ENCODE data around the gene IMMP2L. TPM values are rescaled to one million over a fixed set of nuclear protein-coding genes. Genes with fewer than 3 reads are reported as not detected.

IMMP2L gene
- total RNA-seq, 1 experiment from 2014 or later: 8.8 TPM

DNA sequence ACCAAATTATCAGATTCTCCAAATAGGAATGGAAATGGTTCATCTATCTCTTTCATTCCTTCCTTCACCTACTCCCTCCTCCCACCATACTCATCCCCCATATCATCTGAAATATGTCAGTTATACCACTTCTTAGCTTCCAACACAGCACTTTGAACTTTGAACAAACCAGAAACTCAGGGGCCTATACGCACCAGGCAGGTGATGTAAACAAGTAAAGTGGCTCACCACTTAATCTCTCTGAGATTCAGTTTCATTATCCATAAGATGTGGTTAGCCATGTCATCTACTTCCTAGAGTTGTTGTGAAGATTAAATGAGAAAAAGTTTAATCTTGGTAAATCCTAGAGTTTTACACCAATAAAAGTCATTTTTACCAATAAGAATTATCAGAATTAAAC lies 537.3 kb downstream of the IMMP2L start:
- no peaks in the 10 kb centered on the region for H3K36me3 ChIP-seq (ENCODE audit: control insufficient read depth, insufficient read depth, low read length)
- POLR2A ChIA-PET: no interaction called here
- intact Hi-C loops (cut with micrococcal nuclease; ENCODE audit: unreplicated experiment): no loop called here
- no peak for TF ChIP-seq POLR2AphosphoS5 (IDR thresholded peaks at IDR 0.05; ENCODE audit: low read depth, low read length)
- DNase-seq (ENCODE audit: low read depth, low spot score) (no peak), ATAC-seq (no peak)
- no TSS peak for BruUV-seq (replicated peaks)
- H3K4me1 ChIP-seq (ENCODE audit: control insufficient read depth, insufficient read depth, low read length): no peaks in the 10 kb centered on the region
- no peak overlapping the region for H3K4me3 ChIP-seq (ENCODE audit: low read depth in 2 of 2, low read length in 2 of 2)
- no peak overlapping the region for H3K27ac ChIP-seq (ENCODE audit: low read length)
- no peaks in the 10 kb centered on the region for H3K9me3 ChIP-seq (ENCODE audit: control insufficient read depth, insufficient read depth, low read depth, low read length)
- no peaks in the 10 kb centered on the region for H3K27me3 ChIP-seq (ENCODE audit: control insufficient read depth, insufficient read depth, low read length)
- in situ Hi-C loops (cut with HindIII; ENCODE audit: low pct_unique_long_range_greater_than_20kb, low sequenced_read_pairs): no loop called here
- CTCF ChIA-PET: no interaction called here

DNA sequence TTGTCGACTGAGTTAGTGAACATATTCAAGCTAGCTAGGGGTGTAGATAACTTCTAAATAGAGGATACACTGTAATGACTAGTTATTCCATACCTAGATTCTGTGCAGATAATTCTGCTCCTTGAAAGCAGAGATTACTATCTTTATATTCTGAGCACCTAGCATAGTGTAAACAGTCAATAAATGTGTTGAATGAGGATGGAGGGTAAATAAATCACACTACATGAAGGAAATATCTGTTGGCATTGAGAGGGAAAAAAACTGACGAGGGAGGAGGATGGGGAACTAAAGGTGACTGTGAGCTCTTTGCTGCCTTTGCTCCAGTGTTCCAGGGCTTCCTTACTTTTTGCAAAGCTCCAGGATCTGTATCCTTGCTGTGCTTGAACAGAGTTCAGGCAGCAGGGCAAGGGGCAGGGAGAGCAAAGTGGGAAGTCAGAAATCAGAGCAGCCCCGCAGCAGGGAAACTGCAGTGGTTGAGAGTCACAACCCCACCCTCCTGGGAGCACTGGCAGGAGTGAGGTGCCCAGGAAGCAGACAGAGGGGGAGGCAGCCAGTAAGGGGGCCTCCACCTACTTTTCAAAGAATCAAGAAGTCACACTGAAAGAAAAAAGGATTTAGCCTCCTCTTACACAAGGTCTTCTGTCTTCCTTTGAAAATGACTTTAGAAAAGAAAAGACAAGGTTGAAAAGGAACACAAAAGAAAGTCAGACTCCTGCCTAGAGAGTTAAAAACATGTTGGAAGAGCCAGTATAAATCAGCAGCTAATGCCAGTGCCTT lies 543.1 kb downstream of the IMMP2L start:
- Histone ChIP-seq H3K4me3 (ENCODE audit: low read depth in 2 of 2, low read length in 2 of 2) (no peak overlapping the region), H3K36me3 (ENCODE audit: control insufficient read depth, insufficient read depth, low read length) (no peaks in the 10 kb centered on the region), H3K27me3 (ENCODE audit: control insufficient read depth, insufficient read depth, low read length) (no peaks in the 10 kb centered on the region), H3K9me3 (ENCODE audit: control insufficient read depth, insufficient read depth, low read depth, low read length) (no peaks in the 10 kb centered on the region), H3K27ac (ENCODE audit: low read length) (no peak overlapping the region), H3K4me1 (ENCODE audit: control insufficient read depth, insufficient read depth, low read length) (no peaks in the 10 kb centered on the region)
- BruUV-seq (replicated peaks): no TSS peak
- ATAC-seq: peak; percentile 58
- in situ Hi-C loops (cut with HindIII; ENCODE audit: low pct_unique_long_range_greater_than_20kb, low sequenced_read_pairs) (no loop called here), intact Hi-C loops (cut with micrococcal nuclease; ENCODE audit: unreplicated experiment) (no loop called here)
- no peak for TF ChIP-seq TCF7L2 (IDR thresholded peaks at IDR 0.05; ENCODE audit: low read depth, low read length)
- TF ChIP-seq, protein P1, sequence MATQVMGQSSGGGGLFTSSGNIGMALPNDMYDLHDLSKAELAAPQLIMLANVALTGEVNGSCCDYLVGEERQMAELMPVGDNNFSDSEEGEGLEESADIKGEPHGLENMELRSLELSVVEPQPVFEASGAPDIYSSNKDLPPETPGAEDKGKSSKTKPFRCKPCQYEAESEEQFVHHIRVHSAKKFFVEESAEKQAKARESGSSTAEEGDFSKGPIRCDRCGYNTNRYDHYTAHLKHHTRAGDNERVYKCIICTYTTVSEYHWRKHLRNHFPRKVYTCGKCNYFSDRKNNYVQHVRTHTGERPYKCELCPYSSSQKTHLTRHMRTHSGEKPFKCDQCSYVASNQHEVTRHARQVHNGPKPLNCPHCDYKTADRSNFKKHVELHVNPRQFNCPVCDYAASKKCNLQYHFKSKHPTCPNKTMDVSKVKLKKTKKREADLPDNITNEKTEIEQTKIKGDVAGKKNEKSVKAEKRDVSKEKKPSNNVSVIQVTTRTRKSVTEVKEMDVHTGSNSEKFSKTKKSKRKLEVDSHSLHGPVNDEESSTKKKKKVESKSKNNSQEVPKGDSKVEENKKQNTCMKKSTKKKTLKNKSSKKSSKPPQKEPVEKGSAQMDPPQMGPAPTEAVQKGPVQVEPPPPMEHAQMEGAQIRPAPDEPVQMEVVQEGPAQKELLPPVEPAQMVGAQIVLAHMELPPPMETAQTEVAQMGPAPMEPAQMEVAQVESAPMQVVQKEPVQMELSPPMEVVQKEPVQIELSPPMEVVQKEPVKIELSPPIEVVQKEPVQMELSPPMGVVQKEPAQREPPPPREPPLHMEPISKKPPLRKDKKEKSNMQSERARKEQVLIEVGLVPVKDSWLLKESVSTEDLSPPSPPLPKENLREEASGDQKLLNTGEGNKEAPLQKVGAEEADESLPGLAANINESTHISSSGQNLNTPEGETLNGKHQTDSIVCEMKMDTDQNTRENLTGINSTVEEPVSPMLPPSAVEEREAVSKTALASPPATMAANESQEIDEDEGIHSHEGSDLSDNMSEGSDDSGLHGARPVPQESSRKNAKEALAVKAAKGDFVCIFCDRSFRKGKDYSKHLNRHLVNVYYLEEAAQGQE (IDR thresholded peaks at IDR 0.05; ENCODE audit: insufficient read depth in 1 of 2, low read depth in 2 of 2, low read length in 1 of 2): no peak
- TF ChIP-seq POLR2AphosphoS5 (IDR thresholded peaks at IDR 0.05; ENCODE audit: low read depth, low read length): no peak
- no peak for TF ChIP-seq SIN3A (IDR thresholded peaks at IDR 0.05; ENCODE audit: borderline replicate concordance, insufficient read depth, low read depth, low read length)
- CTCF ChIA-PET: no interaction called here
- no peak for DNase-seq (ENCODE audit: low read depth, low spot score)
- POLR2A ChIA-PET: no interaction called here

- ChIA-PET CTCF (no interaction called here), POLR2A (no interaction called here)
- H3K27ac ChIP-seq (ENCODE audit: low read length): no peak overlapping the region
- no peak for ATAC-seq
- no peaks in the 10 kb centered on the region for H3K4me1 ChIP-seq (ENCODE audit: control insufficient read depth, insufficient read depth, low read length)
- BruUV-seq (replicated peaks): no TSS peak
- H3K27me3 ChIP-seq (ENCODE audit: control insufficient read depth, insufficient read depth, low read length): no peaks in the 10 kb centered on the region
- intact Hi-C loops (cut with micrococcal nuclease; ENCODE audit: unreplicated experiment) (no loop called here), in situ Hi-C loops (cut with HindIII; ENCODE audit: low pct_unique_long_range_greater_than_20kb, low sequenced_read_pairs) (no loop called here)
- H3K4me3 ChIP-seq (ENCODE audit: low read depth in 2 of 2, low read length in 2 of 2): no peak overlapping the region
- no peak for DNase-seq (ENCODE audit: low read depth, low spot score)
- H3K36me3 ChIP-seq (ENCODE audit: control insufficient read depth, insufficient read depth, low read length): no peaks in the 10 kb centered on the region
- TF ChIP-seq, protein P1 (IDR thresholded peaks at IDR 0.05; ENCODE audit: insufficient read depth in 1 of 2, low read depth in 2 of 2, low read length in 1 of 2): no peak
- no peak for TF ChIP-seq TCF7L2 (IDR thresholded peaks at IDR 0.05; ENCODE audit: low read depth, low read length)
- TF ChIP-seq POLR2AphosphoS5 (IDR thresholded peaks at IDR 0.05; ENCODE audit: low read depth, low read length): no peak
- TF ChIP-seq, protein P2, sequence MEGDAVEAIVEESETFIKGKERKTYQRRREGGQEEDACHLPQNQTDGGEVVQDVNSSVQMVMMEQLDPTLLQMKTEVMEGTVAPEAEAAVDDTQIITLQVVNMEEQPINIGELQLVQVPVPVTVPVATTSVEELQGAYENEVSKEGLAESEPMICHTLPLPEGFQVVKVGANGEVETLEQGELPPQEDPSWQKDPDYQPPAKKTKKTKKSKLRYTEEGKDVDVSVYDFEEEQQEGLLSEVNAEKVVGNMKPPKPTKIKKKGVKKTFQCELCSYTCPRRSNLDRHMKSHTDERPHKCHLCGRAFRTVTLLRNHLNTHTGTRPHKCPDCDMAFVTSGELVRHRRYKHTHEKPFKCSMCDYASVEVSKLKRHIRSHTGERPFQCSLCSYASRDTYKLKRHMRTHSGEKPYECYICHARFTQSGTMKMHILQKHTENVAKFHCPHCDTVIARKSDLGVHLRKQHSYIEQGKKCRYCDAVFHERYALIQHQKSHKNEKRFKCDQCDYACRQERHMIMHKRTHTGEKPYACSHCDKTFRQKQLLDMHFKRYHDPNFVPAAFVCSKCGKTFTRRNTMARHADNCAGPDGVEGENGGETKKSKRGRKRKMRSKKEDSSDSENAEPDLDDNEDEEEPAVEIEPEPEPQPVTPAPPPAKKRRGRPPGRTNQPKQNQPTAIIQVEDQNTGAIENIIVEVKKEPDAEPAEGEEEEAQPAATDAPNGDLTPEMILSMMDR (IDR thresholded peaks at IDR 0.05): no peak
- TF ChIP-seq SIN3A (IDR thresholded peaks at IDR 0.05; ENCODE audit: borderline replicate concordance, insufficient read depth, low read depth, low read length): no peak
- H3K9me3 ChIP-seq (ENCODE audit: control insufficient read depth, insufficient read depth, low read depth, low read length): no peaks in the 10 kb centered on the region
These were observed 543.8 kb downstream of the IMMP2L start for GRCh38 chr7:111018447-111018846.
